Esophagus squamous epithelium (tissue), 5 donors: ENCODE results near the gene SCARB1. TPM values are rescaled to one million over a fixed set of nuclear protein-coding genes. Genes with fewer than 3 reads are reported as not detected.
"Not testable (repeated sequence)": the region's sequence is repeated elsewhere in the genome, so short reads cannot be mapped to it uniquely, and the experiment has no call there.

Experiments used
- DNase-seq: peaks from one replicate; lab custom pipeline; 2025; lab: John Stamatoyannopoulos, UW
- H3K27ac ChIP-seq, 4 donors: fragments of 200-600 bp; sonication (generic); one replicate each; pipeline ENCODE4 v1.5.1; 2016 to 2019; ENCODE audit warnings: mild to moderate bottlenecking in 1 of 4
- H3K27me3 ChIP-seq, 4 donors: fragments of 200-600 bp; sonication (generic); 1 replicate in 3 of 4; 2 replicates in 1 of 4; pipeline versions ENCODE4 v1.5.1 to v1.6.0; 2017 to 2021; ENCODE audit warnings: antibody characterized with exemption in 1 of 4
- H3K36me3 ChIP-seq, 3 donors: fragments of 200-600 bp; sonication (generic); one replicate each; pipeline ENCODE4 v1.5.1; 2016 to 2019
- H3K4me1 ChIP-seq, 3 donors: fragments of 200-600 bp; sonication (generic); one replicate each; pipeline ENCODE4 v1.5.1; 2017 to 2019
- H3K4me3 ChIP-seq, 4 donors: fragments of 200-600 bp; sonication (generic); 1 replicate in 3 of 4; 2 replicates in 1 of 4; pipeline ENCODE4 v1.5.1; 2016 to 2019; ENCODE audit warnings: mild to moderate bottlenecking in 2 of 4, moderate library complexity in 1 of 4
- H3K9me3 ChIP-seq, 3 donors: fragments of 200-600 bp; sonication (generic); one replicate each; pipeline ENCODE4 v1.5.1; 2016 to 2019
- POLR2A ChIP-seq, 4 donors: fragments of 450-650 bp; IDR thresholded peaks; one replicate each; pipeline ENCODE4 v1.6.1; 2017; ENCODE audit warnings: antibody characterized with exemption in 4 of 4, mild to moderate bottlenecking in 4 of 4, moderate library complexity in 3 of 4
- WGBS, 2 donors: methylation state at CpG; one replicate each; pipeline ENCODE4 v1.1.5; 2018; 5-methylcytosine and 5-hydroxymethylcytosine counted together
- intact Hi-C: fragments of 100-400 bp; cut with DNase I; formaldehyde crosslinking; loops from one replicate; pipeline ENCODE4 v1.15.0; 2022
- total RNA-seq, 4 donors: library from RNA; depleted of rRNA; stranded (reverse); fragments of >200 nt; gene quantifications; one replicate each; pipeline ENCODE4 v1.1.0, GENCODE V29; 2016
- TF ChIP-seq, protein P1 (sequence below), 6 experiments: fragments of 450-650 bp in 4 of 6; fragments of 200-600 bp in 2 of 6; sonication (generic) in 2 of 6; IDR thresholded peaks; one replicate each; pipeline ENCODE4 v1.5.1; 2016 to 2019; ENCODE audit warnings: antibody characterized with exemption in 6 of 6, mild to moderate bottlenecking in 4 of 6, moderate library complexity in 4 of 6
- donor health status: DM: yes; HTN: yes; CAD: no.

Gene SCARB1, protein sequence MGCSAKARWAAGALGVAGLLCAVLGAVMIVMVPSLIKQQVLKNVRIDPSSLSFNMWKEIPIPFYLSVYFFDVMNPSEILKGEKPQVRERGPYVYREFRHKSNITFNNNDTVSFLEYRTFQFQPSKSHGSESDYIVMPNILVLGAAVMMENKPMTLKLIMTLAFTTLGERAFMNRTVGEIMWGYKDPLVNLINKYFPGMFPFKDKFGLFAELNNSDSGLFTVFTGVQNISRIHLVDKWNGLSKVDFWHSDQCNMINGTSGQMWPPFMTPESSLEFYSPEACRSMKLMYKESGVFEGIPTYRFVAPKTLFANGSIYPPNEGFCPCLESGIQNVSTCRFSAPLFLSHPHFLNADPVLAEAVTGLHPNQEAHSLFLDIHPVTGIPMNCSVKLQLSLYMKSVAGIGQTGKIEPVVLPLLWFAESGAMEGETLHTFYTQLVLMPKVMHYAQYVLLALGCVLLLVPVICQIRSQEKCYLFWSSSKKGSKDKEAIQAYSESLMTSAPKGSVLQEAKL
- total RNA-seq = 1 to 10 TPM; 7.1 to 9.5 (median 8.8) TPM

DNA sequence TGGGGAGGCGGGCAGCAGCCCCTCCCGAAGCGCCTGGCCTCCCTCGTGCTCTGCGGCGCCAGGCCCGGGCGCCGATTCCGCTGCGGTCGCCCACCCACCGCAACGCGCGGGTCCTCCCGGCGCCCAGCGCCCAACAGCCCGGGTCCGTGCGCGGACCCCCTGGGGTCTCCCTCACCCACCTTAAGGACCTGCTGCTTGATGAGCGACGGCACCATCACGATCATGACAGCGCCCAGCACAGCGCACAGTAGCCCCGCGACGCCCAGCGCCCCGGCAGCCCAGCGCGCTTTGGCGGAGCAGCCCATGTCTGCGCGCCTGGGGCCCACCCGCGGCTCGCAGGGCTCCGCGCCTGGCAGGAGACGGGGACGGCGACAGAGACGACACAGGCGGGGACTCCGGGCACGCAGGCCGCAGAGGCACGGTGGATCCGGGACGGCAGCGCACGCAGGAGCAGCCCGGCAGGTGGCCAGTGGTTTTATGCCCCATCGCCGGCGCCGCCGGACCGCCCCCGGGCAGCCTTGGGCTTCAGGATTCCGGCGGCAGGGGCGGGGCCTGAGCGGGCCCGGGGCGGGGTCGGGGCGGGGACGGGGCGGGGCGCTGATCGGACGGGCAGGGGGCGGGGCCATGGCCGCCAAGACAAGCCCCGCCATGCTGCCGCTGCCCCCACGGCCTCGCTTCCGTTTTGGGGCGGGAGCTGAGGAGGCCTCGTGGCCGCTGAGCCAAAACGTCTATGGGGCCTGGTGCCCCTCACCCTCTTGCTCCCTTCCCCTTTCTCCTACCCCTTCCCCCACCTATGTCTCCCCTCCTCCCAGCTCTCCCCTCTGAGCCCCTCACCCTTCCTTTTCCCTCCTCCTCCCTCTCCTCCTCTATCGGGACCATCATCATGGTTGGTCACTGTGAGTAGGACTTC lies at the start of gene SCARB1:
Gene SCARB1, minus strand, starts transcription at position 449 of the 910 bp plus-strand sequence. Its CDS starts 144 bp downstream, at position 305.
- Histone ChIP-seq H3K27me3 (no peaks in the 10 kb centered on the region), H3K36me3 (peaks cover 0 to 8% (median 0%) of the 10 kb centered on the region in 3 donors), H3K4me1 (peaks cover 12 to 42% (median 16%) of the 10 kb centered on the region in 3 donors), H3K9me3 (no peaks in the 10 kb centered on the region), H3K27ac (peak within 1 kb of the TSS; percentile 68 to 76 (median 74)), H3K4me3 (peak within 1 kb of the TSS; percentile 55 to 92 (median 80))
- TF ChIP-seq, protein P1, sequence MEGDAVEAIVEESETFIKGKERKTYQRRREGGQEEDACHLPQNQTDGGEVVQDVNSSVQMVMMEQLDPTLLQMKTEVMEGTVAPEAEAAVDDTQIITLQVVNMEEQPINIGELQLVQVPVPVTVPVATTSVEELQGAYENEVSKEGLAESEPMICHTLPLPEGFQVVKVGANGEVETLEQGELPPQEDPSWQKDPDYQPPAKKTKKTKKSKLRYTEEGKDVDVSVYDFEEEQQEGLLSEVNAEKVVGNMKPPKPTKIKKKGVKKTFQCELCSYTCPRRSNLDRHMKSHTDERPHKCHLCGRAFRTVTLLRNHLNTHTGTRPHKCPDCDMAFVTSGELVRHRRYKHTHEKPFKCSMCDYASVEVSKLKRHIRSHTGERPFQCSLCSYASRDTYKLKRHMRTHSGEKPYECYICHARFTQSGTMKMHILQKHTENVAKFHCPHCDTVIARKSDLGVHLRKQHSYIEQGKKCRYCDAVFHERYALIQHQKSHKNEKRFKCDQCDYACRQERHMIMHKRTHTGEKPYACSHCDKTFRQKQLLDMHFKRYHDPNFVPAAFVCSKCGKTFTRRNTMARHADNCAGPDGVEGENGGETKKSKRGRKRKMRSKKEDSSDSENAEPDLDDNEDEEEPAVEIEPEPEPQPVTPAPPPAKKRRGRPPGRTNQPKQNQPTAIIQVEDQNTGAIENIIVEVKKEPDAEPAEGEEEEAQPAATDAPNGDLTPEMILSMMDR (IDR thresholded peaks at IDR 0.05) = peak in 1 of 6 experiments; percentile 20
- peak in 1 of 4 donors; percentile 56 for TF ChIP-seq POLR2A (IDR thresholded peaks at IDR 0.05)
- DNase-seq = no peak
- intact Hi-C loops = no loop called here
- 0% methylated on average over 5 to 14 of the region's 89 CpGs for WGBS, 2 donors

DNA sequence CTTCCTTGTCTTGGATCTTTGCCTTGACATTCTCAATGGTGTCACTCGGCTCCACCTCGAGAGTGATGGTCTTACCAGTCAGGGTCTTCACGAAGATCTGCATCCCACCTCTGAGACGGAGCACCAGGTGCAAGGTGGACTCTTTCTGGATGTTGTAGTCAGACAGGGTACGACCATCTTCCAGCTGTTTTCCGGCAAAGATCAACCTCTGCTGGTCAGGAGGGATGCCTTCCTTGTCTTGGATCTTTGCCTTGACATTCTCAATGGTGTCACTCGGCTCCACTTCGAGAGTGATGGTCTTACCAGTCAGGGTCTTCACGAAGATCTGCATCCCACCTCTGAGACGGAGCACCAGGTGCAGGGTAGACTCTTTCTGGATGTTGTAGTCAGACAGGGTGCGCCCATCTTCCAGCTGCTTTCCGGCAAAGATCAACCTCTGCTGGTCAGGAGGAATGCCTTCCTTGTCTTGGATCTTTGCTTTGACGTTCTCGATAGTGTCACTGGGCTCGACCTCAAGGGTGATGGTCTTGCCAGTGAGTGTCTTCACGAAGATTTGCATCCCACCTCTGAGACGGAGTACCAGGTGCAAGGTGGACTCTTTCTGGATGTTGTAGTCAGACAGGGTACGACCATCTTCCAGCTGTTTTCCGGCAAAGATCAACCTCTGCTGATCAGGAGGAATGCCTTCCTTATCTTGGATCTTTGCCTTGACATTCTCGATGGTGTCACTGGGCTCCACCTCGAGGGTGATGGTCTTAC lies 49.0 kb upstream of the SCARB1 start:
- peak overlapping the region; percentile 78 to 98 (median 92) for H3K4me3 ChIP-seq
- intact Hi-C loops, DNase-seq, H3K27me3 ChIP-seq, H3K9me3 ChIP-seq: not testable (repeated sequence)
- H3K36me3 ChIP-seq = peaks cover 5 to 37% (median 15%) of the 10 kb centered on the region in 3 donors
- 34 to 41% methylated on average over 9 to 14 of the region's 21 CpGs for WGBS, 2 donors
- TF ChIP-seq POLR2A (IDR thresholded peaks at IDR 0.05) = peak in 3 of 4 donors; percentile 14 to 91 (median 20)
- peak overlapping the region; percentile 94 to 100 (median 98) for H3K27ac ChIP-seq
- H3K4me1 ChIP-seq = peaks cover 14 to 66% (median 28%) of the 10 kb centered on the region in 3 donors

DNA sequence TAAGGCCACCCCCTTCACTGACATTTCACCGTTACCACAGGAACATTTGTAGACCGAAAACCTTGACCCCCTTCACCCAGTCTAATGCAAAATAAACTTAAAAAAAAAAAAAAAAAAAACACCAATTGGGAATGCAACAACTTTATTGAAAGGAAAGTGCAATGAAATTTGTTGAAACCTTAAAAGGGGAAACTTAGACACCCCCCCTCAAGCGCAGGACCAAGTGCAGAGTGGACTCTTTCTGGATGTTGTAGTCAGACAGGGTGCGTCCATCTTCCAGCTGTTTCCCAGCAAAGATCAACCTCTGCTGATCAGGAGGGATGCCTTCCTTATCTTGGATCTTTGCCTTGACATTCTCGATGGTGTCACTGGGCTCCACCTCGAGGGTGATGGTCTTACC lies 47.9 kb upstream of the SCARB1 start:
- H3K27me3 ChIP-seq, DNase-seq, H3K9me3 ChIP-seq, intact Hi-C loops: not testable (repeated sequence)
- H3K4me3 ChIP-seq = peak overlapping the region; percentile 1 to 54 (median 37)
- H3K27ac ChIP-seq = peak overlapping the region; percentile 25 to 68 (median 60)
- peaks cover 10 to 65% (median 23%) of the 10 kb centered on the region in 3 donors for H3K4me1 ChIP-seq
- peak in 2 of 4 donors; percentile 18 to 21 for TF ChIP-seq POLR2A (IDR thresholded peaks at IDR 0.05)
- peaks cover 5 to 37% (median 15%) of the 10 kb centered on the region in 3 donors for H3K36me3 ChIP-seq
- 38 to 47% methylated on average over 6 of the region's 6 CpGs for WGBS, 2 donors

DNA sequence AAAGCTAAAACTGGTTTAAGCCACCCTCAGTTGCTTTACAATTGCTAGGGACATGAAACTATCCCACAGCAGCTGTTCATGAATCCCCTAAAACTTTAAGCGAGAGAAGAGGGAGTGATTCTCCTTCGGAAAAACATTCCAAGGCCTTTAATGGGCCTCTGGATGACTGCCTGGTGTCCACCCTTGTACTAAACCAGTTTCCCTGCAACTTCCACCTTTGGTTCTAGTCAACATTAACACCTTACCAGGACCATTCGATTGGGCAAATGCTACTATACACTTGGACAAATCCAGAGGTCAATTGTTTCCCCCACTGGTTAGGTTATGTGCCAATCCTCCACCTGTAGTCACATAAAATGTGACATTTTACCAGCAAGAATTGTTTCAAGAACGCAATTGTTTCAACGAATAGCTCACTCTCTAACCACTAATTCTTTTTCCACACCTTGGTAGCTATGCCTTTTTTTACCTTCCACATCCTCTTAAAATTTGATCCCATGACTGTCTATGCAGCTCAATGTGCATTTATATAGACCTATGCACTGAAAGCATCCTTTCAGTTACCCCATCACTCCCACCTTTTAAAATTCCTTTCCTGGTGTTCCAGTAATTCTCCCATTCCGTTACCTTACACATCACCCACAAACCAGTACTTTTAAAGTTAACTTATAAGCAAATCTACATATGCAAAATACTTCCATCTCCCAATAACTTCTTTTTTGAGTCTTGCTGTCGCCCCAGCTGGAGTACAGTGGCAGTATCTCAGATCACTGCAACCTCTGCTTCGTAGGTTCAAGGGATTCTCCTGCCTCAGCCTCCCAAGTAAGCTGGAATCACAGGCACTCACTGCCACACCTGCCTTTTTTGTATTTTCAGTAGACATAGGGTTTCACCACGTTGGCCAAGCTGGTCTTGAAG lies 47.2 kb upstream of the SCARB1 start:
- Histone ChIP-seq H3K4me1 (peaks cover 10 to 65% (median 23%) of the 10 kb centered on the region in 3 donors), H3K9me3 (no peaks in the 10 kb centered on the region), H3K36me3 (peaks cover 5 to 37% (median 15%) of the 10 kb centered on the region in 3 donors), H3K27me3 (no peaks in the 10 kb centered on the region), H3K27ac (peak overlapping the region; percentile 25 to 68 (median 60)), H3K4me3 (peak overlapping the region; percentile 1 to 54 (median 37))
- intact Hi-C loops = no loop called here
- TF ChIP-seq, protein P1 (IDR thresholded peaks at IDR 0.05) = no peak
- peak; percentile 3 to 62 (median 40) for TF ChIP-seq POLR2A (IDR thresholded peaks at IDR 0.05)
- DNase-seq = no peak
- WGBS, 2 donors = 45 to 51% methylated on average over 9 of the region's 9 CpGs
